H1 (cell line): Measurements from ENCODE around the gene UGT1A6. TPM values are rescaled to one million over a fixed set of nuclear protein-coding genes. Genes with fewer than 3 reads are reported as not detected.
"Not testable (repeated sequence)": the region's sequence is repeated elsewhere in the genome, so short reads cannot be mapped to it uniquely, and the experiment has no call there.

ENCODE experiments used
- CTCF ChIA-PET: fragments of 300-600 bp; sonication (Branson Sonifier 250); formaldehyde crosslinking; loops from one replicate; lab custom pipeline; 2021; ENCODE audit not compliant: partially characterized antibody; lab: Charles Lee
- POLR2A ChIA-PET: fragments of 300-600 bp; sonication (Branson Sonifier 250); formaldehyde crosslinking; loops from one replicate; lab custom pipeline; 2021; ENCODE audit warnings: inconsistent platforms; ENCODE audit not compliant: partially characterized antibody; lab: Charles Lee
- DNase-seq, 2 experiments: peaks; one replicate each; pipeline versions ENCODE4 v3.0.0 to v3.0.0-alpha.2; 2010 to 2022; ENCODE audit warnings: low spot score in 2 of 2, low read depth in 1 of 2, mixed read lengths in 1 of 2
- FAIRE-seq: peaks from 2 replicates; lab custom pipeline; 2011; peaks lifted over from hg19 to GRCh38; lab: Jason Lieb, UNC
- H2AFZ ChIP-seq: 2 replicates; pipeline ENCODE4 v1.8.1; 2012; ENCODE audit warnings: low read length, inconsistent platforms
- H2AK5ac ChIP-seq: 2 replicates; pipeline ENCODE4 v1.6.1; 2013; ENCODE audit warnings: low read depth, low read length
- H2BK120ac ChIP-seq: replicated peaks from 2 replicates; pipeline ENCODE3; 2013; ENCODE audit warnings: low read depth, low read length, inconsistent platforms
- H2BK12ac ChIP-seq: 2 replicates; pipeline ENCODE4 v1.6.1; 2013; ENCODE audit warnings: low read depth, low read length
- H2BK15ac ChIP-seq: 2 replicates; pipeline ENCODE4 v1.6.1; 2013; ENCODE audit warnings: low read length
- H2BK20ac ChIP-seq: 2 replicates; pipeline ENCODE4 v1.6.1; 2013; ENCODE audit warnings: low read length
- H2BK5ac ChIP-seq: 2 replicates; pipeline ENCODE4 v1.6.1; 2013; ENCODE audit warnings: low read depth, low read length
- H3K14ac ChIP-seq: 2 replicates; pipeline ENCODE4 v1.6.1; 2013; ENCODE audit warnings: inconsistent platforms; ENCODE audit not compliant: insufficient read length
- H3K18ac ChIP-seq: 2 replicates; pipeline ENCODE4 v1.6.1; 2013; ENCODE audit warnings: low read length; ENCODE audit errors: extremely low read depth
- H3K23ac ChIP-seq: 2 replicates; pipeline ENCODE4 v1.6.1; 2013; ENCODE audit warnings: inconsistent platforms; ENCODE audit not compliant: insufficient read length
- H3K23me2 ChIP-seq: 2 replicates; pipeline ENCODE4 v1.6.1; 2013; ENCODE audit warnings: low read depth, low read length
- H3K27ac ChIP-seq: 2 replicates; pipeline ENCODE4 v1.6.1; 2011; ENCODE audit warnings: low read depth, low read length, inconsistent platforms
- H3K27me3 ChIP-seq, 4 experiments: replicated peaks in 1 of 4; 1 replicate in 1 of 4; 2 replicates in 3 of 4; pipeline versions ENCODE4 v1.6.1 to v1.8.1; 2011 to 2013; ENCODE audit warnings: low read length in 3 of 4, mild to moderate bottlenecking in 3 of 4, inconsistent platforms in 2 of 4, mixed read lengths in 2 of 4, moderate library complexity in 1 of 4; ENCODE audit not compliant: control insufficient read depth in 3 of 4, insufficient read depth in 3 of 4; ENCODE audit errors: extremely low read depth in 1 of 4
- H3K36me3 ChIP-seq, 4 experiments: 2 replicates each; pipeline versions ENCODE4 v1.6.1 to v1.8.1; 2011 to 2013; ENCODE audit warnings: mild to moderate bottlenecking in 4 of 4, low read length in 3 of 4, moderate library complexity in 2 of 4, control low read depth in 1 of 4, inconsistent platforms in 1 of 4; ENCODE audit not compliant: insufficient read depth in 4 of 4, control insufficient read depth in 2 of 4
- H3K4ac ChIP-seq: replicated peaks from 2 replicates; pipeline ENCODE3; 2013; ENCODE audit warnings: low read length, low read depth, mixed read lengths, inconsistent platforms; ENCODE audit not compliant: insufficient read length
- H3K4me1 ChIP-seq, 4 experiments: replicated peaks in 1 of 4; 1 replicate in 1 of 4; 2 replicates in 3 of 4; pipeline versions ENCODE4 v1.6.1 to v1.8.1; 2011 to 2013; ENCODE audit warnings: low read length in 3 of 4, inconsistent platforms in 2 of 4, mixed read lengths in 1 of 4; ENCODE audit not compliant: insufficient read depth in 4 of 4, control insufficient read depth in 3 of 4
- H3K4me2 ChIP-seq, 2 experiments: 2 replicates each; pipeline versions ENCODE4 v1.6.1 to v1.8.1; 2011 to 2013; ENCODE audit warnings: low read depth in 2 of 2, low read length in 2 of 2, control low read depth in 1 of 2, inconsistent platforms in 1 of 2, mild to moderate bottlenecking in 1 of 2; ENCODE audit not compliant: insufficient read depth in 1 of 2
- H3K4me3 ChIP-seq, 4 experiments: fragments of 200-600, 300-600 bp in 1 of 4; sonication (generic), shearing (Covaris generic), sonication (Bioruptor Twin) in 1 of 4; 2 replicates each; pipeline versions ENCODE4 v1.5.1 to v1.8.1; 2011 to 2016; ENCODE audit warnings: low read length in 4 of 4, low read depth in 3 of 4, control low read depth in 2 of 4, inconsistent platforms in 2 of 4, mild to moderate bottlenecking in 2 of 4, mixed read lengths in 1 of 4, moderate library complexity in 1 of 4; ENCODE audit not compliant: insufficient read depth in 2 of 4; ENCODE audit errors: extremely low read depth in 1 of 4
- H3K56ac ChIP-seq: replicated peaks from 2 replicates; pipeline ENCODE3; 2013; ENCODE audit warnings: low read depth, mild to moderate bottlenecking, mixed read lengths, low read length, inconsistent platforms; ENCODE audit not compliant: insufficient read length
- H3K79me1 ChIP-seq: 2 replicates; pipeline ENCODE4 v1.6.1; 2013; ENCODE audit warnings: low read depth, low read length, control low read depth
- H3K79me2 ChIP-seq, 2 experiments: 2 replicates each; pipeline versions ENCODE4 v1.6.1 to v1.8.1; 2012 to 2013; ENCODE audit warnings: low read length in 2 of 2, mild to moderate bottlenecking in 2 of 2, inconsistent platforms in 1 of 2; ENCODE audit not compliant: insufficient read depth in 2 of 2, control insufficient read depth in 1 of 2
- H3K9ac ChIP-seq, 4 experiments: replicated peaks in 1 of 4; 1 replicate in 1 of 4; 2 replicates in 3 of 4; pipeline versions ENCODE4 v1.6.1 to v1.8.1; 2011 to 2013; ENCODE audit warnings: low read depth in 3 of 4, low read length in 3 of 4, control low read depth in 2 of 4, mild to moderate bottlenecking in 2 of 4, moderate library complexity in 2 of 4, inconsistent platforms in 1 of 4; ENCODE audit errors: extremely low read depth in 1 of 4
- H3K9me3 ChIP-seq, 2 experiments: 2 replicates each; pipeline versions ENCODE4 v1.6.1 to v1.8.1; 2012 to 2013; ENCODE audit warnings: mild to moderate bottlenecking in 2 of 2, moderate library complexity in 2 of 2, control low read depth in 1 of 2, inconsistent platforms in 1 of 2, low read depth in 1 of 2, low read length in 1 of 2, mixed read lengths in 1 of 2; ENCODE audit not compliant: insufficient read depth in 2 of 2
- H4K20me1 ChIP-seq, 2 experiments: replicated peaks in 1 of 2; 2 replicates each; pipeline versions ENCODE3 to v1.8.1; 2011 to 2013; ENCODE audit warnings: inconsistent platforms in 2 of 2, low read length in 2 of 2, mild to moderate bottlenecking in 1 of 2; ENCODE audit not compliant: insufficient read depth in 2 of 2, control insufficient read depth in 1 of 2
- H4K5ac ChIP-seq: 2 replicates; pipeline ENCODE4 v1.6.1; 2013; ENCODE audit warnings: low read length, low read depth, mixed read lengths, inconsistent platforms; ENCODE audit not compliant: insufficient read length
- H4K8ac ChIP-seq: 2 replicates; pipeline ENCODE4 v1.8.0; 2013; ENCODE audit warnings: mild to moderate bottlenecking, moderate library complexity, low read length, inconsistent platforms; ENCODE audit not compliant: insufficient read depth; ENCODE audit errors: extremely low read depth
- H4K91ac ChIP-seq: replicated peaks from 2 replicates; pipeline ENCODE3; 2013; ENCODE audit warnings: low read length, mixed read lengths, inconsistent platforms; ENCODE audit not compliant: insufficient read length
- WGBS, 2 experiments: shearing (Covaris generic) in 1 of 2; methylation state at CpG; one replicate each; pipeline versions ENCODE4 v1.1.6 to v1.1.7; 2013 to 2015; ENCODE audit warnings: low lambda C conversion rate in 2 of 2, mixed read lengths in 2 of 2, inconsistent platforms in 1 of 2, low coverage in 1 of 2, missing lambda C conversion rate in 1 of 2; ENCODE audit not compliant: insufficient replicate concordance in 2 of 2, insufficient coverage in 1 of 2, insufficient read length in 1 of 2; ENCODE audit errors: extremely low coverage in 1 of 2, missing lambda C conversion rate in 1 of 2; 5-methylcytosine and 5-hydroxymethylcytosine counted together
- polyA plus RNA-seq, 7 experiments: library from polyadenylated mRNA; depleted of rRNA in 3 of 7; stranded (reverse) in 5 of 7; unstranded in 2 of 7; fragments of >200 nt in 5 of 7; fragments of 200-250 nt in 2 of 7; gene quantifications; 1 replicate in 5 of 7; 2 replicates in 1 of 7; 4 replicates in 1 of 7; pipeline versions ENCODE4 v1.2.1 to v1.2.3, GENCODE V29; 2011 to 2013; ENCODE audit warnings: missing spikeins in 2 of 7, mixed read lengths in 2 of 7
- total RNA-seq: library from RNA; stranded (reverse); fragmentation: NEBNext Ultra II Directional; extraction: Animal tissue kit (Norgen Biotek cat#: 25700); gene quantifications from 2 replicates; pipeline ENCODE4 v1.2.1, GENCODE V29; 2021

The UGT1A6 gene
- total and polyA plus RNA-seq, 2 of the 8 experiments (the other 6 are each of a cell fraction or from before 2014, with no cell fraction given): not detected

GRCh38 chr2:233736868-233737653, 44.4 kb downstream of the UGT1A6 start:
- H3K56ac ChIP-seq, H3K36me3 ChIP-seq, H2BK15ac ChIP-seq, H3K4ac ChIP-seq, H2BK5ac ChIP-seq, H2BK20ac ChIP-seq, H3K14ac ChIP-seq, H4K91ac ChIP-seq, H3K9ac ChIP-seq, H3K23ac ChIP-seq, H3K79me2 ChIP-seq, H2AFZ ChIP-seq, POLR2A ChIA-PET, H2AK5ac ChIP-seq, H3K23me2 ChIP-seq, H3K4me3 ChIP-seq, H4K8ac ChIP-seq, H2BK120ac ChIP-seq, H3K27ac ChIP-seq, H2BK12ac ChIP-seq, H4K20me1 ChIP-seq, H3K4me1 ChIP-seq, H3K27me3 ChIP-seq, DNase-seq, H3K18ac ChIP-seq, H3K79me1 ChIP-seq, H3K9me3 ChIP-seq, H3K4me2 ChIP-seq, H4K5ac ChIP-seq, FAIRE-seq: not testable (repeated sequence)
- CTCF ChIA-PET: interaction anchor here (0.9 kb wide), 1 partner anchor 9 kb away, joined by 3 read pairs; the partner anchor contains the start of gene UGT1A3
- WGBS, 2 experiments: 82% methylated on average over 14 of the region's 14 CpGs; no CpG with 5 or more reads in 1 of the 2 experiments
